GM12878 (cell line): ENCODE data around the gene AP2S1. TPM values are rescaled to one million over a fixed set of nuclear protein-coding genes. Genes with fewer than 3 reads are reported as not detected.
A peak's percentile ranks its signal among the peaks of the same experiment; 100 is the strongest.

Experiments
- ATAC-seq: fragments of 200-7000 bp; cut with Tn5 transposase; 3 replicates; pipeline ENCODE4 v1.9.1; 2020; ENCODE audit warnings: mild to moderate bottlenecking, moderate library complexity
- BruUV-seq: library from RNA; stranded (reverse); fragments of 400-500 nt; replicated peaks from 2 replicates; lab custom pipeline; 2021; lab: Mats Ljungman, UMichigan
- CTCF ChIA-PET: fragments of 300-600 bp; sonication (Branson Sonifier 250); formaldehyde crosslinking; extraction: SDS; loops from one replicate; lab custom pipeline; 2021; ENCODE audit warnings: inconsistent platforms; lab: Yijun Ruan, JAX
- POLR2A ChIA-PET: fragments of 350-600 bp; formaldehyde crosslinking; extraction: SDS; loops from one replicate; lab custom pipeline; 2021; ENCODE audit warnings: inconsistent platforms; lab: Charles Lee
- RAD21 ChIA-PET: fragments of 300-600 bp; sonication (Branson Sonifier 250); formaldehyde crosslinking; loops from one replicate; lab custom pipeline; 2023; ENCODE audit warnings: antibody characterized with exemption; ENCODE audit not compliant: unreplicated experiment; lab: Charles Lee
- SMC1A ChIA-PET: fragments of 300-600 bp; sonication (Branson Sonifier 250); formaldehyde crosslinking; loops from one replicate; lab custom pipeline; 2023; ENCODE audit not compliant: unreplicated experiment, uncharacterized antibody; lab: Charles Lee
- DNase-seq: peaks from one replicate; pipeline ENCODE4 v3.0.0-alpha.2; 2011; ENCODE audit warnings: low read depth, low spot score
- FAIRE-seq: peaks from 3 replicates; lab custom pipeline; 2011; peaks lifted over from hg19 to GRCh38; lab: Jason Lieb, UNC
- H2AFZ ChIP-seq: 2 replicates; pipeline ENCODE4 v1.6.0; 2011; ENCODE audit warnings: low read depth, low read length, control low read depth; ENCODE audit not compliant: control insufficient read depth
- H3K27ac ChIP-seq: 2 replicates; pipeline ENCODE4 v1.5.1; 2011; ENCODE audit warnings: control low read depth; ENCODE audit not compliant: control insufficient read depth, insufficient read depth
- H3K27me3 ChIP-seq, 2 experiments: replicated peaks in 1 of 2; 2 replicates each; pipeline versions ENCODE4 v1.6.0 to v1.6.1; 2011; ENCODE audit warnings: low read length in 1 of 2; ENCODE audit not compliant: control insufficient read depth in 2 of 2, insufficient read depth in 2 of 2
- H3K36me3 ChIP-seq, 2 experiments: 2 replicates each; pipeline ENCODE4 v1.5.1; 2011; ENCODE audit warnings: low read length in 1 of 2; ENCODE audit not compliant: control insufficient read depth in 2 of 2, insufficient read depth in 2 of 2
- H3K4me1 ChIP-seq: 2 replicates; pipeline ENCODE4 v1.6.1; 2011; ENCODE audit warnings: mild to moderate bottlenecking, low read length, moderate library complexity, mixed read lengths; ENCODE audit not compliant: control insufficient read depth, insufficient read depth
- H3K4me2 ChIP-seq: 2 replicates; pipeline ENCODE4 v1.6.0; 2011; ENCODE audit warnings: control low read depth; ENCODE audit not compliant: control insufficient read depth, insufficient read depth
- H3K4me3 ChIP-seq: fragments of 200-600 bp; sonication (generic); 2 replicates; pipeline ENCODE4 v1.5.1; 2016
- H3K79me2 ChIP-seq: 2 replicates; pipeline ENCODE4 v1.6.0; 2011; ENCODE audit warnings: low read length; ENCODE audit not compliant: control insufficient read depth, insufficient read depth
- H3K9ac ChIP-seq: 2 replicates; pipeline ENCODE4 v1.8.0; 2011; ENCODE audit warnings: low read length, control low read depth, mixed read lengths; ENCODE audit not compliant: control insufficient read depth, insufficient read depth
- H3K9me3 ChIP-seq: replicated peaks from 3 replicates; pipeline ENCODE4 v1.5.1; 2011; ENCODE audit warnings: mild to moderate bottlenecking, low read length; ENCODE audit not compliant: control insufficient read depth, insufficient read depth
- H4K20me1 ChIP-seq: 2 replicates; pipeline ENCODE4 v1.6.0; 2011; ENCODE audit not compliant: control insufficient read depth, insufficient read depth
- ASH2L ChIP-seq: fragments of 300-600, 200-600 bp; sonication (generic); IDR thresholded peaks from 2 replicates; pipeline ENCODE4 v1.6.1; 2017; ENCODE audit warnings: low read depth, mild to moderate bottlenecking, borderline replicate concordance
- BCL11A ChIP-seq: IDR thresholded peaks from 2 replicates; pipeline ENCODE4 v1.6.1; 2011; ENCODE audit warnings: low read depth, low read length
- CBX3 ChIP-seq: fragments of 200-600 bp; sonication (generic); IDR thresholded peaks from 2 replicates; pipeline ENCODE4 v1.6.1; 2016; ENCODE audit warnings: low read depth, borderline replicate concordance
- CREB1 ChIP-seq: IDR thresholded peaks from 2 replicates; pipeline ENCODE4 v1.6.1; 2012; ENCODE audit warnings: low read depth, mild to moderate bottlenecking, inconsistent platforms
- FOS ChIP-seq: IDR thresholded peaks from 3 replicates; pipeline ENCODE4 v1.6.1; 2011; ENCODE audit warnings: borderline replicate concordance; ENCODE audit not compliant: insufficient read length; ENCODE audit errors: extremely low read depth
- HCFC1 ChIP-seq: fragments of 150-350 bp; IDR thresholded peaks from 2 replicates; pipeline ENCODE4 v1.6.1; 2014; ENCODE audit warnings: low read length
- HDAC6 ChIP-seq: fragments of 200-600 bp; sonication (generic); IDR thresholded peaks from one replicate; pipeline ENCODE4 v1.8.0; 2017; ENCODE audit warnings: antibody characterized with exemption; ENCODE audit not compliant: unreplicated experiment
- MEF2B ChIP-seq: fragments of 450-650 bp; IDR thresholded peaks from 2 replicates; pipeline ENCODE4 v1.6.1; 2018; ENCODE audit warnings: mild to moderate bottlenecking, moderate library complexity; ENCODE audit not compliant: partially characterized antibody, poor library complexity, severe bottlenecking
- MLLT1 ChIP-seq: fragments of 450-650 bp; IDR thresholded peaks from 2 replicates; pipeline ENCODE4 v1.6.1; 2016; ENCODE audit warnings: mild to moderate bottlenecking
- POLR2AphosphoS2 ChIP-seq: IDR thresholded peaks from 2 replicates; pipeline ENCODE4 v1.6.1; 2011; ENCODE audit warnings: low read depth, mild to moderate bottlenecking, low read length, improper control_type of control experiment, moderate library complexity
- POLR2AphosphoS5 ChIP-seq: IDR thresholded peaks from 2 replicates; pipeline ENCODE4 v1.6.1; 2011; ENCODE audit warnings: mild to moderate bottlenecking, low read length, inconsistent platforms
- SPI1 ChIP-seq: IDR thresholded peaks from 2 replicates; pipeline ENCODE4 v1.6.1; 2011; ENCODE audit warnings: low read depth, mild to moderate bottlenecking, low read length, moderate library complexity, borderline replicate concordance; ENCODE audit not compliant: insufficient read depth
- SRF ChIP-seq, 2 experiments: IDR thresholded peaks; 2 replicates each; pipeline ENCODE4 v1.6.1; 2011; ENCODE audit warnings: low read depth in 2 of 2, low read length in 2 of 2, mild to moderate bottlenecking in 1 of 2, moderate library complexity in 1 of 2
- TARDBP ChIP-seq: IDR thresholded peaks from 2 replicates; pipeline ENCODE4 v1.6.1; 2016; ENCODE audit warnings: borderline replicate concordance
- ZNF217 ChIP-seq: fragments of 450-650 bp; IDR thresholded peaks from 2 replicates; pipeline ENCODE4 v1.6.1; 2017; ENCODE audit warnings: antibody characterized with exemption, mild to moderate bottlenecking
- WGBS: methylation state at CpG from one replicate; pipeline ENCODE4 v1.1.6; 2016; ENCODE audit warnings: low lambda C conversion rate; ENCODE audit not compliant: insufficient replicate concordance, insufficient coverage; ENCODE audit errors: missing lambda C conversion rate; 5-methylcytosine and 5-hydroxymethylcytosine counted together
- in situ Hi-C: fragments of 300-500 bp; cut with MboI; formaldehyde crosslinking; loops from 9 replicates; pipeline ENCODE4 v1.14.3; 2018; ENCODE audit warnings: mixed read lengths
- intact Hi-C: fragments of 100-400 bp; cut with micrococcal nuclease; formaldehyde crosslinking; loops from one replicate; pipeline ENCODE4 v1.14.2; 2022; ENCODE audit not compliant: unreplicated experiment
- polyA plus RNA-seq, 11 experiments: library from polyadenylated mRNA; depleted of rRNA in 4 of 11; unstranded in 6 of 11; stranded (reverse) in 5 of 11; fragments of >200 nt; fragmentation: Nextera tagmentation in 4 of 11; fragmentation: Illumina TruSeq in 1 of 11; extraction: Ambion mirVana in 4 of 11; extraction: Trizol in 1 of 11; gene quantifications; 1 replicate in 1 of 11; 2 replicates in 10 of 11; pipeline versions ENCODE4 v1.2.1 to v1.2.3, GENCODE V29; 2011 to 2016; ENCODE audit warnings: inconsistent platforms in 2 of 11, missing spikeins in 2 of 11, low read depth in 1 of 11
- total RNA-seq, 4 experiments: library from RNA; depleted of rRNA in 3 of 4; stranded (reverse); fragments of >200 nt in 3 of 4; fragmentation: Illumina TruSeq in 1 of 4; extraction: Trizol in 1 of 4; gene quantifications; 2 replicates each; pipeline versions ENCODE4 v1.2.1 to v1.2.3, GENCODE V29; 2013 to 2021

AP2S1 gene
- total and polyA plus RNA-seq, 10 of the 15 experiments (the other 5 are each of a cell fraction or from before 2014, with no cell fraction given), result 10.8 to 239 (median 104) TPM

GRCh38 chr19:46809534-46810272 lies 40.9 kb downstream of the AP2S1 start:
- H2AFZ ChIP-seq, result no peak overlapping the region
- in situ Hi-C loops (no loop called here), intact Hi-C loops (no loop called here)
- H3K4me1 ChIP-seq, result no peaks in the 10 kb centered on the region
- WGBS, result 51% methylated on average over 13 of the region's 13 CpGs
- no peak overlapping the region for H3K9ac ChIP-seq
- H3K79me2 ChIP-seq, result no peaks in the 10 kb centered on the region
- no peaks in the 10 kb centered on the region for H3K36me3 ChIP-seq
- no peak overlapping the region for H3K27ac ChIP-seq
- POLR2A ChIA-PET, result no interaction called here
- no peak overlapping the region for H3K4me3 ChIP-seq
- no peak for ATAC-seq
- H3K27me3 ChIP-seq, result no peaks in the 10 kb centered on the region
- SMC1A ChIA-PET, result no interaction called here
- CTCF ChIA-PET, result interaction anchor here (1.1 kb wide), 1 partner anchor 56 kb away, joined by 3 read pairs; no protein-coding TSS in a partner anchor
- no peak overlapping the region for H3K4me2 ChIP-seq
- TF ChIP-seq SPI1 (peak; percentile 16; the same call in 1 of the 2 replicates), SRF (IDR thresholded peaks at IDR 0.05; ENCODE audit: low read depth in 2 of 2, low read length in 2 of 2) (no peak)
- TF ChIP-seq, all 136 proteins: peak for 1
- RAD21 ChIA-PET, result no interaction called here
- DNase-seq (no peak), FAIRE-seq (no peak)
- no TSS peak for BruUV-seq
- no peaks in the 10 kb centered on the region for H4K20me1 ChIP-seq
- no peaks in the 10 kb centered on the region for H3K9me3 ChIP-seq

GRCh38 chr19:46806656-46807055 lies 44.0 kb downstream of the AP2S1 start:
- DNase-seq, result no peak
- H3K27ac ChIP-seq, result no peak overlapping the region
- no peak overlapping the region for H3K4me2 ChIP-seq
- no peak overlapping the region for H3K4me3 ChIP-seq
- no peak for ATAC-seq
- ChIA-PET POLR2A (interaction anchor here (0.6 kb wide), 1 partner anchor 16 kb away, joined by 3 read pairs; no protein-coding TSS in a partner anchor), SMC1A (interaction anchor here (0.7 to 1.6 kb wide), 2 partner anchors 8 to 15 kb away, joined by 4 read pairs; no protein-coding TSS in a partner anchor), CTCF (interaction anchor here (0.5 to 1.4 kb wide), 3 partner anchors 17 to 272 kb away, joined by 3 to 4 read pairs (median 3); no protein-coding TSS in a partner anchor), RAD21 (no interaction called here)
- no TSS peak for BruUV-seq
- no peak overlapping the region for H3K9ac ChIP-seq
- H3K27me3 ChIP-seq, result no peaks in the 10 kb centered on the region
- H3K79me2 ChIP-seq, result no peaks in the 10 kb centered on the region
- H3K36me3 ChIP-seq, result no peaks in the 10 kb centered on the region
- no peaks in the 10 kb centered on the region for H3K4me1 ChIP-seq
- no peaks in the 10 kb centered on the region for H4K20me1 ChIP-seq
- no peaks in the 10 kb centered on the region for H3K9me3 ChIP-seq
- H2AFZ ChIP-seq, result no peak overlapping the region
- intact Hi-C loops (no loop called here), in situ Hi-C loops (no loop called here)
- no peak for FAIRE-seq
- 90% methylated on average over 7 of the region's 7 CpGs for WGBS
- no peak for TF ChIP-seq CREB1
- no peak for TF ChIP-seq HDAC6
- TF ChIP-seq BCL11A, result no peak
- no peak for TF ChIP-seq FOS
- TF ChIP-seq MLLT1, result no peak
- no peak for TF ChIP-seq ZNF217
- no peak for TF ChIP-seq POLR2AphosphoS5
- TF ChIP-seq MEF2B, result no peak
- TF ChIP-seq CBX3, result no peak
- TF ChIP-seq ASH2L, result no peak
- TF ChIP-seq HCFC1, result no peak
- no peak for TF ChIP-seq POLR2AphosphoS2
- no peak for TF ChIP-seq TARDBP
